HuH-7 (cell line): ENCODE data around the gene CDKL1.
A peak's percentile ranks its signal among the peaks of the same experiment; 100 is the strongest.
"Not testable (repeated sequence)": the region's sequence is repeated elsewhere in the genome, so short reads cannot be mapped to it uniquely, and the experiment has no call there.

ENCODE experiments used
- DNase-seq: peaks from one replicate; pipeline ENCODE4 v3.0.0; 2011; ENCODE audit warnings: low spot score

Gene CDKL1

DNA sequence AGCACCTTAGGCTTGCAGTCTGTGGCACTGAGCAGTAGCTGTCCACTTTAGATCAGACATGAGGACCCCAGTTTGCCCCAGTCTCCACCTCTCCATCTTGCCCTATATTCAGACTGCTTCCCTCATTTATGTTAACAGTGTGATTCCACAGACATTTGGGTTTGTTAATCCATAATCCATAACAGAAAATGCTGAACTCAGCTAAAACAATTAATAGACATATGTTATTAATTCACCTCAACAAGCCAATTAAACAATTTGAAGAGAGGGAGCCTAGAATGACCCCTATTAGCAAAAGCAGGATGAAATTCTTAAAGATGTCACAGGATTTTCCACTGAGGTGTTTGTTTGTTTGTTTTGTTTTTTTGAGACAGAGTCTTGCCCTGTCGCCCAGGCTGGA lies 9.1 kb downstream of the CDKL1 start:
- DNase-seq = no peak

DNA sequence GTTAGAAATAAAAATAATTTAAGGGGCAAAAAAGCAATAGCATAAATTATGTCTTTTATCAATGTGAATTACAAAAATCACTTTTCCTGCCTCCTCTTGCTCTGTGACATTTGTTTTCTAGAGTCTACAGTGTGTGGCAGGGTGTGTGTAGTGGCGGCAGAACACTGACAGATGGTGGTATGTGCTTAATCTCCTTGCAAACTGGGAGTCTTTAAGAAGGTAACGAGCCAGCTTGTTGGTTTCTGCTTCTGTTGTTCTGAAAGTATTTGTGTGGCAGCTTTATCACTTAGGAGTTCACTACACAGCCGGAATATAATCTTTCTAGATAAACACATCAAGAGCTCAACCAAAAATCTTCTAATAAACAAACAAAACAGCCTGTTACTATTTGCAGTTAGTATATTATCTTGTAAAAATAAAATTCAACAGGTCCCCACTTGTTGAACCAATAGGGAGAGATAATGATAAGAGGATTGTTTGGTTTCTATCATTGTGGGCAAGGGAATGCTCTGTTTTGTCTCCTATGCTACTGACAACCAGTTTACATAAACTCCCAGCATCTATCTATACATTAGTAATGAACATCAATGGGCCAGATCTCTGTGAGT lies 13.0 kb downstream of the CDKL1 start:
- no peak for DNase-seq

GRCh38 chr14:50381823-50382287 lies 14.8 kb downstream of the CDKL1 start:
- DNase-seq = no peak

GRCh38 chr14:50381008-50381407 lies 15.7 kb downstream of the CDKL1 start:
- no peak for DNase-seq

DNA sequence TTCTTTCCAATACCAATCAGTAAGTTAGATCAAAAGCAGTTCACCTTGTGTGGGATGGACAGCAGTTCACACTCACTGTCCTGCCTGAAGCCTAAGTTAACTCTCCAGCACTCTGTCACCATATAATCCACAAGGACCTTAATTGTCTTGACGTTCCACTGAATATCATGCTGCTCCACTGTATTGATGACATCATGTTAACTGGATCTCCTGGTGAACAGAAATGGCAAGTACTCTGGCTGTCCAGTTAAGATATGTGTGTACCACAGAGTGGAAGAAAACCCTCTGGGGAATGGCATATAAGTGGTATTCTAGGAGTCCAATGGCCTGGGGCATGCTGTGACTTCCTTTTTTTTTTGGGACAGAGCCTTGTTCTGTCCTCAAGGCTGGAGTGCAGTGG lies 16.2 kb downstream of the CDKL1 start:
- no peak for DNase-seq

- DNase-seq = no peak
Measured at GRCh38 chr14:50379563-50379962, 17.1 kb downstream of the CDKL1 start.

DNA sequence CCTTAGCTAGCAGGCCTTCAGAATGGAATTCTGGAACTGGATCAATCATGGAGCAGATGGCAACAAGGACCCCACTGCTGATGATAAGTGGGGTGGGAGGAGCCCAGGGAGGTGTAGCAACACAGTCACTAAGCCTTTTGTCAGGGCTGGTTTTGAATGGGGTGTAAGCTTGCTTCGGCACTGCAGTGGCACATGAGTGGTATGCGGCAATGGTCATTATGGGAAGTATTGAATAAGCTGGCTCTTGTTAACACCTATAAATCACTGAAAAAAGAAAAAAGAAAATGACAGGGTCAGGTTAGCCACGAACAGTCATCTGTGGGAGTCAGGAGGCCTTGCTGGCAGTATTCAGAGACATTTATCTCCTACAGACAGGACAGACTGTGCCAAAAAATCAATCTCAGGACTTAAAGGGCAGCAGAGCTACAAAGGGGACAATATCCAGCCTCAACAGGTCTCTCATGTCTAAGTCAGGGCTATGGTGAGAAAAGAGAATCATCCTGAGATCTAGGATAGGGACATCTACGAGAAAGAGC lies 19.1 kb downstream of the CDKL1 start:
- DNase-seq = no peak

- DNase-seq = no peak
Measured at GRCh38 chr14:50375760-50376159, 20.9 kb downstream of the CDKL1 start.

- no peak for DNase-seq
Measured at GRCh38 chr14:50373959-50374358, 22.7 kb downstream of the CDKL1 start.

DNA sequence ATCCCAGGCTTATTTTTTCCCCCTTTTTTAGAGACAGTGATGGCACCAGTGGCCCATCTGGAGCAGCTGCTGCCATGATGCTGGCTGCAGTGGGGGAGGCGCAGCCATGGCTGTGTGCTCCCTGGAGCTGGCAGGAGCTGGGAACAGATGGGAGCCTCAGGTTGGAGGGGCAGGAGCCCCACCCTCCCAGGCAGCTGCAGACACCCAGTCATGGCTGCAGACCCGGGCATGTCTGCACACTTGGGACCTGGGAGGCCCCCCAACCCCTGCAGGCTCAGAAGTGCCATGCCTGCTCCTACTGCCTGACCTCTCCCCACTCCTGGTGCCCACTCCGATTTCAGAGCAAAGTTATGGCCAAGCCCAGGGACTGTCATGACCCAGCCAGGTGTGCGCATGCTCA lies 25.1 kb downstream of the CDKL1 start:
- DNase-seq = no peak

DNA sequence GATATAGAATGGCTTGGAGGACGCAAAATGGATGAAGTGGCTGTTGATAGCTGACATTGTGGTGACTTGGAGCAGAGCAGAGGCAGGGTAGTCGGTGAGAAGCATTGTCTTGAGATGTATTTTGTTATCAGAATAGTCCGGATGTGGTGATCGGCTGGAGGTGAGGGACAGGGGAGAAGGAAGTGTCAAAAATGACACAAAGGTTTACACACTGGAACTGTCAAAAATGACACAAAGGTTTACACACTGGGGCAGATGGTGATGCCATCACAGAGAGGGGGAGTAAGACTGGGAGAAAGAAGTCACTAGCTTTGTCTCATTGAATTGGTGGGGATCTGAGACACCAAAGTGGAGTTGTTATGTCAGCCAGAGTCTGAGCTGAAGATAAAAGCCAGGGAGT lies 30.1 kb downstream of the CDKL1 start:
- DNase-seq = no peak

DNA sequence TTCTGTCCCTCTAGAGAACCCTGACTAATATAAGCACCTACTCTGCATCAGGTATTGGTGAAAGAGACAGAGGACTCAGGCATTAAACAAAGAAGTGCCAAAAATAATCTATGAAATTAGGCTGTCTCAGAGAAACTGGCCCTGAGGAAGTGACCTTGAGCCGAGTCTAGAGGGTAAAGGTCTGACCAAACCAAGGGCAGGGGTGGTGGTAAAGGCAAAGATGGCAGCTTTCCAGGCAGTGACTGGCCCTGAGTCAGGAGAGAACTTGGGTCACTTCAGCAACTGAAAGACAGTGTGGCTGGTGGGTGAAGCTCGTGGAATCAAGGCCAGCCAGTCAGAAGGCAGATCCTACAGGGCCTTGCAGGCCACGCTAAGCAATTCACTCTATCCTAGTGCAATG lies 30.6 kb downstream of the CDKL1 start:
- DNase-seq = no peak

GRCh38 chr14:50365572-50365971 lies 31.1 kb downstream of the CDKL1 start:
- DNase-seq = not testable (repeated sequence)

DNA sequence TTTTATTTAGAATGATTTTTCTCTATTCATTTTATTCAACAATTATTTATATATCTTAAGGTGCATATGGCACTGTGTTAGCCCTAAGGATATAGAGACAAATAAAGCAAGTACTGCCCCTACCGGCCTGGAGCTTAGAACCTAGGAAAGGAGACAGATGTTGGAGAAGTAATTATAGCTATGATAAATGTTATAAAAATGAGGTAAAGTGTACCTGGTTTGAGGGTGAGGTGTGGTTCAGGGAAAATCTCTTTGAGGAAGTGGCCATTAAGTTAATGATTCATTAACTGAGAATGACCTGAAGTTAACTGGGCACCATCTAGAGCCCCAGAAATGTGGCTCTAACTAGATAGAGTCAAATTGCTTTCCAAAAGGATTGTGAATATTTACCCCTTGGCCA lies 31.9 kb downstream of the CDKL1 start:
- DNase-seq = peak; percentile 15

DNA sequence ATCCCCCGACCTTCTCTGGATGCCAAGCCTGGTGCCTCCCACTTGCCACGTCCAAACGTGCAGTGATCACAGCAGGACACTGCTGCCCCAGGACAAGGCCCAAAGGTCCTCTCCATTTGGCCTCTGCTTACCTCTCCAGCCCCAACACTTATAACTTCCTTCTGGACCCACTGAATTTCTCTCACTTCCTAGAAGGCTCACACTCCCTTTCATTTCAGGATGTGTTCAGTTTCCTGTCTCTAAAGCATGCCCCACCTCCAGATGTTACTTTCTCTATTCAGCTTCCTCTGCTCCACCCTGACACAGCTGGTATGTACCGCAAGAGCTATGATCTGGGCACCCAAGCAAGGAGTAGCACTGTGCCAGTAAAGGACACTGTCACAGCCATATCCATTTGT lies 33.0 kb downstream of the CDKL1 start:
- no peak for DNase-seq

- DNase-seq = no peak
Measured at GRCh38 chr14:50362764-50363713, 33.6 kb downstream of the CDKL1 start.

- DNase-seq = not testable (repeated sequence)
Measured at GRCh38 chr14:50361473-50362403, 34.9 kb downstream of the CDKL1 start.

DNA sequence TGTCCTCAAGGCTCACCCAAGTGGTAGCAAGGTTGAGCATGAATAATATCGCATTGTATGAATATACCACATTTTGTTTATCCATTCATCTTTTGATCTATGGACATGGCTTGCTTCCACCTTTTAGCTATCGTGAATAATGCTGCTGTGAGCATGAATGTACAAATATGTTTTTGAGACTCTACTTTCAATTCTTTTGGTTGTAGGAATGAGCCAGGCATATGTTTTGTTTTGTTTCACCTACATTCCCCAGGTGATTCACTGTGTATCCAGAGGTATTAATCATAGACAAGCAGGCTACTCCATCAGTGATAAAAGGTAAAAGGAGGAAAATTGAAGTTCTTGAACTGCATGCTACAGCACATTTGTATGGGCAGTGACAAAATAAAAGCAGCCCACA lies 35.8 kb downstream of the CDKL1 start:
- no peak for DNase-seq

DNA sequence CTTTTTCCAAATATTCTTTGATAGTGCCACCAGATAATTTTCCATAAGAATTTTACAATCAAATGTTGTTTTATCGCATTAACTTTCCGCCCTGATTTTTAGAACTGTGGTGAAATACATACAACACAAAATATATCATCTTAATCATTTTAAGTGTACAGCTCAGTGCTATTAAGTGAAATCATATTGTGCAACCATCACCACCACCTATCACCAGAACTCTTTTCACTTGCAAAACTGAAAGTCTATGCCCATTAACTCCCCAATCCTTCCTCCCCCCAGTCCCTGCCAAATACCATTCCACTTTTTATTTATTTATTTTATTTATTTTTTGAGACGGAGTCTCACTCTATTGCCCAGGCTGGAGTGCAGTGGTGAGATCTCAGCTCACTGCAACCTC lies 36.6 kb downstream of the CDKL1 start:
- DNase-seq = no peak

DNA sequence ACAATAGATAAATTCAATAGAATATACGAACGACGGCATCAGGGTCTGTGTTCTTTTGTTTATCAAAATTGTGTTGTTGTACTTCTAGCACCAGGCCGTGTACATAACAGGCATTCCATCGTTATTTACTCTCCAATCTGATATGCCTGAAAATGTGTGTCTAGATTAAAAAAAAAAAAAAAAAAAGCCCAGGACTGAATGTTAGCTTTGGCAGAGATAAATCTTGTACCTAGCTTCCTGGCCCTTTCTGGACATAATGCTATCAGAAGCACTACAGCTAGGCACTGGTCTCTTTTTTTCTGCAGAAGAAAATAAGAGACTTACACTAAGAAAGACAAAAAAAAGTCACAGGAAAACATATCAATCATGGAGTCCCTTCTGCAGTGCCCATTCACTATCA lies 37.0 kb downstream of the CDKL1 start:
- DNase-seq = no peak

DNA sequence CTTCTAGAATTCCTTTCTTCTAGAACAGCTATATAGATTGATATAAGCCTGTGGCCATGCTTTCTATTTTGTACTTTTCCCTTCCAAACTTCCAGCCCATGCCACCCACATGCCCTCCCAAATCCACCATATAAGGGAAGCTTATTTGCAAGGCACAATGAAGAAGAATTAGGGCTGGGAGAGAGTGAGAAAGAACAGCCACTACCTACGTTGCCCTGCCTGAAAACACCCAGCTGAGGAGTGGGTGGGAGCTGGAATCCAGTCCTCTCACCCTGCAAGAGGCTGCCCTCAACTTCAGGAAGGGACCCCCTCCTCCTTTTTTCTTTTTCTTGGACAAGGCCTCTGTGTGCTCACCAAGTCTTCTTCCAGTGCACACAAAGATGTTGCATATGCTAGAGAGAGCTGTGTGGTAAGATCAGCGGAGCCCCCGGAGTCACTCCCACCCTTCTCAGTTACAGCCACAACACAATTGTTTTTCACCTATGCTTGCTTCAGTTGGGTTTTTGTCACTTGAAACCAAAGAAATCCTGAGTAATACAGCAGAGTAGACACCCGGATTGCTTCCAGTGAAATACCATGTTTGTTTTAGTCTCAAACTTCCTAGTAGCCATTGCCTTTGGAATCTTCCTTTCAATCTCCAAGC lies 38.8 kb downstream of the CDKL1 start:
- DNase-seq = no peak

DNA sequence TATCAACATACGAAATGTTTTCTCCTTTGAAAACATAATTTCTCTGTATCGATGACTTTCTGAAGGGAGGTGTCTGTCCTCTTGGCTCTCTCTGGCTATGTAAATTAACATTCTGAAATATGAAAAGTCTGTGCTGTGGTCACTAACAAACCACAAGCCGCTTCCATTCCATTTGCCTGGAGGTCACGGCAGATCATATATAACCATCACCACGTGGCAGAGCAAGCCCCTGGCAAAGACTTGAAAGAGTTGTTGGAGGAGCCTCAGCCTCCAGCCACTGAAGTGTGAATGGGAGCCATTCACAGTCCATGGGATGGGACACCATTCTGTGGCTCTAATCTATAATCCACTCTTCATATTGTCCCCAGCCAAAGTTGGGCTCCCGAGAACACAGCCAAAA lies 39.6 kb downstream of the CDKL1 start:
- no peak for DNase-seq
